Measurements from ENCODE around the gene KLHL21. TPM values are rescaled to one million over a fixed set of nuclear protein-coding genes. Genes with fewer than 3 reads are reported as not detected.

KLHL21 gene
- polyA plus RNA-seq, 1 donor from 2014 or later: 12.1 TPM

DNA sequence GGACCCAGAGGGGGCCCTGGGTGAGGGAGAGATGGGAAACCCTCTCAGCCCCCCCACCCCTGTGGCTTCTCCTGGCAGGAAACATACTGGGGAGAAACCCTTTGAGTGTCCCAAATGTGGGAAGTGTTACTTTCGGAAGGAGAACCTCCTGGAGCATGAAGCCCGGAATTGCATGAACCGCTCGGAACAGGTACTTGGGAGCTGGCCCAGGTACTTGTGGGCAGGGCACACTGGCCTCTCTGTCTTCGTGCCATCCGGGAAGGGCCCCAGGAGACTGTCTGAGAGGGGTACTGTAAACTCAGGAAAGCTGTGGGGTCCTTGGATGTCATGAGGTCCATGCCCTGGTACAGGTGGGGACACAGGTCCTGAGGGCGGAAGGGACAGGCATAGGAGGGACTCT lies 16.8 kb downstream of the KLHL21 start:
- peaks cover 6 to 23% (median 17%) of the 10 kb centered on the region in 3 donors for H3K4me1 Mint-ChIP-seq
- no peaks in the 10 kb centered on the region for H3K27me3 Mint-ChIP-seq
- H3K9me3 Mint-ChIP-seq: no peaks in the 10 kb centered on the region
- H3K27ac Mint-ChIP-seq: no peak overlapping the region
- no peak overlapping the region for H3K4me3 Mint-ChIP-seq
- no peaks in the 10 kb centered on the region for H3K36me3 Mint-ChIP-seq

DNA sequence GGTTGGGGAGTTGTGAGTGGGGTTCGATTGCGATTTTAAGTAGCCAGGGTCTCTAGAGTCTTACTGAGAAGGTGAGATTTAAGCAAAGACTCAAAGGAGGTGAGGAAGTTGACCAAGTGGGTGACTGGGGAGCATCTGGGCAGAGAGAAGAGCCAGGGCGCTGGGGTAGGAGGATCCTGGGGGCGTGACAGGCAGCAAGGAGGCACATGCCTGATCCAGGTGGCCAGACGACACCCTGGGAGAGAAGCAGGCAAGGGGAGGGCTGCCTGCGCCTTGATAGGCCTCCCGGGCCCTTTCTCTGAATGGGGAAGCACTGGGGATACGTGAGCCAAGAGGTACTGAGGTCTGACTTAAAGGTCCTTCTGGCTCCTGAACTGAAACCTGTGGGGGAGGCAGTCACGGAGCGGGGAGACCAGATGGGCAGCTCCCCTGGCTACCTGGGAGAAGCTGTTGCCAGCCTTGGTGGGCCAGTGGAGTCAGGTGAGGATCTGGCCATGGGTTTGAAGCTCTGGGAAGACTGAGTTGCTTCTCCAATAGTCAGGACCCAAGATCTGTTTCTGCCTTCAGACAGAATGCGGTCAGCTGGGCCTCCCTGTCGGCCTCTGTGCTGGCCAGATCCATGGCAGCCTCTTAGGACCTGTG lies 17.5 kb downstream of the KLHL21 start:
- no peak overlapping the region for H3K4me3 Mint-ChIP-seq
- H3K4me1 Mint-ChIP-seq: peaks cover 6 to 27% (median 18%) of the 10 kb centered on the region in 3 donors
- H3K27me3 Mint-ChIP-seq: no peaks in the 10 kb centered on the region
- peak overlapping the region in 1 of 3 donors; percentile 12 for H3K27ac Mint-ChIP-seq
- H3K9me3 Mint-ChIP-seq: no peaks in the 10 kb centered on the region
- H3K36me3 Mint-ChIP-seq: no peaks in the 10 kb centered on the region

DNA sequence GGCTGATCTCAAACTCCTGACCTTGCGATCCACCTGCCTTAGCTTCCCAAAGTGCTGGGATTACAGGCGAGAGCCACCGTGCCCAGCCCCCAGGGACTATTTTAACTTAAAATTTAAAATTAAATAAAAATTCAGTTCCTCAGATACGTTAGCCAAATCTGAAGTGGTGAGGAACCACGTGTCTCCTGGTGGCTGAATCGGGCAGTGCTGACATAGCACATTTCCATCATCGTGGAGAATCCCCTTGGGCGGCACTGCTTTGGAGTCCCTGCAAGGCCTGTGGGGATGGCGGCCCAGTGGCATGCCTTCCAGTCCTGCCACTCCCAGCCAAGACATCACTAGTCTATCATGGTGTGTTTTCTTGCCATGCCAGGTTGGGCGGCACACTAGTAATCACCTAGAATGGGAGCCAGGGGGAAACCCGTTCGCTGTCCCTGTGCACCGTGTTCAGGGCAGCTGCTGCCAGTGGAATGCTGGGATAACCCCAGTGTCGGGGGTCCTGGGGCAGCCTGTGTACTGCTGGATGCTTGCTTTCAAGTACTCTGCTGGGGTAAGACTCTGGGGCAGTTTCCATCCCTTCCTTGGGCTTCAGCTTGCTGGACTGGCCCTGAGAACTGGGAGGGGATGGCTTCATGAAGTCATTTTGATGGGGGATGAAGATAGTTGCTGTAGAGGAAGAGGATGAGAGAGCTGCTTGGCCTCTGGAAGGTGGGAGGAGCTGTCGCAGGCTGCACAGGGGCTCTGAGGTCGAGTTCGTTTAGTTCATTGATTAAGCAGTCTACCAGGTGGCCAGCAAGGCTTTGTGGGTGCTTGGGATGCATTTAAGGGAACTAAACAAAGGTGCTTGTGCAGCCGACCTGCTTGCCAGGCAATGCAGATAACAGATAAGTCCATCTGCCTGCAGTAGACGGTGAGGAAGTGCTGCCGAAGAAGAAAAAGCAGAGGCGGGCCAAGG lies 18.3 kb downstream of the KLHL21 start:
- Mint-ChIP-seq H3K4me1 (peaks cover 12 to 32% (median 22%) of the 10 kb centered on the region in 3 donors), H3K27me3 (no peaks in the 10 kb centered on the region), H3K4me3 (no peak overlapping the region), H3K36me3 (no peaks in the 10 kb centered on the region), H3K9me3 (no peaks in the 10 kb centered on the region), H3K27ac (peak overlapping the region in 1 of 3 donors; percentile 12)

DNA sequence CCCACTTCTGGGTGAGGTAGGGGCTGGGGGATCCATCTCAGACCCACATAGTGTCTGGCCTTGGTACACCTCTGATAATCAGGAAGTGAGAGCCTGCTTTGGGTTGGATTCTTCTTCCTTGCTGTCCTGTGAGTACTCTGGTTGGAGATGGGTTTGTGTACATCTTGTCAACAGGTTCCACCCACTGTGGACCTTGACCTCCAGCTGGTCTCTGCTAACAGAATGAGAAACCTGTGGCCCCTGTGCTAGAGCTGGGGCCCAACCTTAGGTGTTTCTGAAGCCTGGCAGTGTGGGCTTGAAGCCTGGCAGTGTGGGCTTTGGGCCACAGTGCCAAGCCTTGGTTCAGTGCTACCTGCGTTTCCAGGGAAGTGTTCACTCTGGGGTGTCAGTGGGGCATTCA lies 20.3 kb downstream of the KLHL21 start:
- Mint-ChIP-seq H3K4me3 (peak overlapping the region; percentile 53 to 89 (median 75)), H3K27me3 (no peaks in the 10 kb centered on the region), H3K27ac (peak overlapping the region in 2 of 3 donors; percentile 31 to 72), H3K9me3 (no peaks in the 10 kb centered on the region), H3K4me1 (peaks cover 12 to 32% (median 19%) of the 10 kb centered on the region in 3 donors), H3K36me3 (no peaks in the 10 kb centered on the region)

DNA sequence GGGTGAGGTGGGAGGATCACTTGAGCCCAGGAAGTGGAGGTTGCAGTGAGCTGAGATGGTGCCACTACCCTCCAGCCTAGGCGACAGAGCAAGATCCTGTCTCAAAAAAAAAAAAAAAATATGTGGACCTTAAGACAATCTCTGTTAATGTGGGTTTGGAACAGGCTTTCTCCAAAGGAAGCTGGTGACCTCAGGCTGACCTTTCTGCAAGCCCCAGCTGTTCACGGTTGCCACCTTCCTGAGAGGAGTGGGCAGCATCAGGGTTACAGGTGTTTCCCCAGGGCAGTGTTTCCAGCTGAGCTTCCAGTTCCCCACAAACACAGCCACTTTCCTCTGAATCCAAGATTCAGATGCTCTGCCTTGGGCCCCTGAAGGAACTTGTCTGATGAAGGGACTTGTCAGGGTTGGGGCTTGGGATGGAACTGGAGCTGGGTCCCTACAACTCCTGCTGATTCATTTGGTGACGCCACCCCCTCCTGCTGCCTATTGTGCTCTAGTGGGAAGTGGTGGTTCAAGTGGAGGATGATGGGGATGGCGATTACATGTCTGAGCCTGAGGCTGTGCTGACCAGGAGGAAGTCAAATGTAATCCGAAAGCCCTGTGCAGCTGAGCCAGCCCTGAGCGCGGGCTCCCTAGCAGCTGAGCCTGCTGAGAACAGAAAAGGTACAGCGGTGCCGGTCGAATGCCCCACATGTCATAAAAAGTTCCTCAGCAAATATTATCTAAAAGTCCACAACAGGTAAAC lies 20.9 kb downstream of the KLHL21 start:
- H3K27me3 Mint-ChIP-seq: no peaks in the 10 kb centered on the region
- H3K9me3 Mint-ChIP-seq: no peaks in the 10 kb centered on the region
- no peaks in the 10 kb centered on the region for H3K36me3 Mint-ChIP-seq
- H3K4me1 Mint-ChIP-seq: peaks cover 12 to 31% (median 17%) of the 10 kb centered on the region in 3 donors
- peak overlapping the region; percentile 47 to 86 (median 72) for H3K27ac Mint-ChIP-seq
- H3K4me3 Mint-ChIP-seq: peak overlapping the region; percentile 53 to 99 (median 87)

DNA sequence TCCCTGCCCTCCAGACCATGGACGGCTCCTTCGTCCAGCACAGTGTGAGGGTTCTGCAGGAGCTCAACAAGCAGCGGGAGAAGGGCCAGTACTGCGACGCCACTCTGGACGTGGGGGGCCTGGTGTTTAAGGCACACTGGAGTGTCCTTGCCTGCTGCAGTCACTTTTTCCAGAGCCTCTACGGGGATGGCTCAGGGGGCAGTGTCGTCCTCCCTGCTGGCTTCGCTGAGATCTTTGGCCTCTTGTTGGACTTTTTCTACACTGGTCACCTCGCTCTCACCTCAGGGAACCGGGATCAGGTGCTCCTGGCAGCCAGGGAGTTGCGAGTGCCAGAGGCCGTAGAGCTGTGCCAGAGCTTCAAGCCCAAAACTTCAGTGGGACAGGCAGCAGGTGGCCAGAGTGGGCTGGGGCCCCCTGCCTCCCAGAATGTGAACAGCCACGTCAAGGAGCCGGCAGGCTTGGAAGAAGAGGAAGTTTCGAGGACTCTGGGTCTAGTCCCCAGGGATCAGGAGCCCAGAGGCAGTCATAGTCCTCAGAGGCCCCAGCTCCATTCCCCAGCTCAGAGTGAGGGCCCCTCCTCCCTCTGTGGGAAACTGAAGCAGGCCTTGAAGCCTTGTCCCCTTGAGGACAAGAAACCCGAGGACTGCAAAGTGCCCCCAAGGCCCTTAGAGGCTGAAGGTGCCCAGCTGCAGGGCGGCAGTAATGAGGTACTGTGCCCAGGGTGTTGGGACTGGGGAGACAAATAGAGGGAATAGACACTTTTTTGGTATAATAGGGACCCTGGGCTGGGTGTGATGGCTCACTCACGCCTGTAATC lies 21.9 kb downstream of the KLHL21 start:
- peaks cover 12 to 31% (median 17%) of the 10 kb centered on the region in 3 donors for H3K4me1 Mint-ChIP-seq
- peak overlapping the region; percentile 89 to 99 (median 96) for H3K4me3 Mint-ChIP-seq

DNA sequence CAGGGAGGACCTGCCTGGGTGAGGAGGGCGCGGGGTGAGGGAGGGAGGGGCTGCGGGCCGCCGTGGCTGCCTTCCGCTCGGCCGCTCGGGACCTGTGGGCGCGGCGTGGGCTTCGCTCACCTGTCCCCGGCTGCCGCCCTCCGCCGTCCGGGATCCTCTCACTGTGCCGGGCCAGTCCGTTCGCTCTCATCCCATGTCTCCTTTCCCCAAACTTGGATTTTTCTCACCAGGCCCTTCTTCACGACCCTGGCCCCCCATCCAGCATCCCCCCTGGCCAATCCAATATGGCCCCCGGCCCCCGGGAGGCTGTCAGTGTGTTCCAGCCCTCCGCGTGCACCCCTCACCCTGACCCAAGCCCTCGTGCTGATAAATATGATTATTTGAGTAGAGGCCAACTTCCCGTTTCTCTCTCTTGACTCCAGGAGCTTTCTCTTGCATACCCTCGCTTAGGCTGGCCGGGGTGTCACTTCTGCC lies 22.5 kb downstream of the KLHL21 start:
- Mint-ChIP-seq H3K9me3 (no peaks in the 10 kb centered on the region), H3K27me3 (no peaks in the 10 kb centered on the region), H3K27ac (peak overlapping the region; percentile 88 to 99 (median 97)), H3K4me1 (peaks cover 12 to 31% (median 17%) of the 10 kb centered on the region in 3 donors), H3K36me3 (no peaks in the 10 kb centered on the region), H3K4me3 (peak overlapping the region; percentile 89 to 99 (median 96))

More for the DNA sequence above, 21.9 kb downstream of the KLHL21 start:
- peak overlapping the region; percentile 88 to 99 (median 97) for H3K27ac Mint-ChIP-seq
- H3K9me3 Mint-ChIP-seq: no peaks in the 10 kb centered on the region
- H3K36me3 Mint-ChIP-seq: no peaks in the 10 kb centered on the region
- H3K27me3 Mint-ChIP-seq: no peaks in the 10 kb centered on the region

DNA sequence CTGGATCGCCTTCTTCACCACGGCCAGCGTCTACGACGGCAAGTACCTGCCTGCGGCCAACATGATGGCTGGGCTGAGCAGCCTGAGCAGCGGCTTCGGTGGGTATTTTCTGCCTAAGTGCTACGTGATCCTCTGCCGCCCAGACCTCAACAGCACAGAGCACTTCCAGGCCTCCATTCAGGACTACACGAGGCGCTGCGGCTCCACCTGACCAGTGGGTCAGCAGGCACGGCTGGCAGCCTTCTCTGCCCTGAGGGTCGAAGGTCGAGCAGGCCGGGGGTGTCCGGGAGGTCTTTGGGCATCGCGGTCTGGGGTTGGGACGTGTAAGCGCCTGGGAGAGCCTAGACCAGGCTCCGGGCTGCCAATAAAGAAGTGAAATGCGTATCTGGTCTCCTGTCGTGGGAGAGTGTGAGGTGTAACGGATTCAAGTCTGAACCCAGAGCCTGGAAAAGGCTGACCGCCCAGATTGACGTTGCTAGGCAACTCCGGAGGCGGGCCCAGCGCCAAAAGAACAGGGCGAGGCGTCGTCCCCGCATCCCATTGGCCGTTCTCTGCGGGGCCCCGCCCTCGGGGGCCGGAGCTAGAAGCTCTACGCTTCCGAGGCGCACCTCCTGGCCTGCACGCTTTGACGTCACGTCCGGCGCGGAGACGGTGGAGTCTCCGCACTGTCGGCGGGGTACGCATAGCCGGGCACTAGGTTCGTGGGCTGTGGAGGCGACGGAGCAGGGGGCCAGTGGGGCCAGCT lies 23.1 kb downstream of the KLHL21 start, which contains the start of gene ZBTB48:
ZBTB48 (plus strand) TSS at position 621 of the 745 bp plus-strand sequence. CDS start 616 bp downstream, outside the sequence.
- H3K4me3 Mint-ChIP-seq: peak within 1 kb of the TSS; percentile 89 to 99 (median 96)
- H3K36me3 Mint-ChIP-seq: no peaks in the 10 kb centered on the region
- no peaks in the 10 kb centered on the region for H3K27me3 Mint-ChIP-seq
- peak within 1 kb of the TSS; percentile 88 to 99 (median 97) for H3K27ac Mint-ChIP-seq
- no peaks in the 10 kb centered on the region for H3K9me3 Mint-ChIP-seq
- H3K4me1 Mint-ChIP-seq: peaks cover 12 to 27% (median 14%) of the 10 kb centered on the region in 3 donors

DNA sequence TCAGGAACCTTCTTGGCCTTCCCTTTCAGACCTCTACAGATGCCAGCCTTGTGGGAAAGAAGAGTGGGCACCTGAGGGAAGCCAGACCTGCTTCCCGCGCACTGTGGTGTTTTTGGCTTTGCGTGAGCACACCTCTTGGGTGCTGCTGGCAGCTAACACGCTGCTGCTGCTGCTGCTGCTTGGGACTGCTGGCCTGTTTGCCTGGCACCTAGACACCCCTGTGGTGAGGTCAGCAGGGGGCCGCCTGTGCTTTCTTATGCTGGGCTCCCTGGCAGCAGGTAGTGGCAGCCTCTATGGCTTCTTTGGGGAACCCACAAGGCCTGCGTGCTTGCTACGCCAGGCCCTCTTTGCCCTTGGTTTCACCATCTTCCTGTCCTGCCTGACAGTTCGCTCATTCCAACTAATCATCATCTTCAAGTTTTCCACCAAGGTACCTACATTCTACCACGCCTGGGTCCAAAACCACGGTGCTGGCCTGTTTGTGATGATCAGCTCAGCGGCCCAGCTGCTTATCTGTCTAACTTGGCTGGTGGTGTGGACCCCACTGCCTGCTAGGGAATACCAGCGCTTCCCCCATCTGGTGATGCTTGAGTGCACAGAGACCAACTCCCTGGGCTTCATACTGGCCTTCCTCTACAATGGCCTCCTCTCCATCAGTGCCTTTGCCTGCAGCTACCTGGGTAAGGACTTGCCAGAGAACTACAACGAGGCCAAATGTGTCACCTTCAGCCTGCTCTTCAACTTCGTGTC lies 23.9 kb downstream of the KLHL21 start:
- peak overlapping the region in 3 of 4 donors; percentile 89 to 97 (median 96) for H3K4me3 Mint-ChIP-seq
- H3K36me3 Mint-ChIP-seq: no peaks in the 10 kb centered on the region
- peaks cover 12 to 26% (median 14%) of the 10 kb centered on the region in 3 donors for H3K4me1 Mint-ChIP-seq
- no peaks in the 10 kb centered on the region for H3K27me3 Mint-ChIP-seq
- H3K9me3 Mint-ChIP-seq: no peaks in the 10 kb centered on the region
- H3K27ac Mint-ChIP-seq: peak overlapping the region; percentile 88 to 99 (median 97)

DNA sequence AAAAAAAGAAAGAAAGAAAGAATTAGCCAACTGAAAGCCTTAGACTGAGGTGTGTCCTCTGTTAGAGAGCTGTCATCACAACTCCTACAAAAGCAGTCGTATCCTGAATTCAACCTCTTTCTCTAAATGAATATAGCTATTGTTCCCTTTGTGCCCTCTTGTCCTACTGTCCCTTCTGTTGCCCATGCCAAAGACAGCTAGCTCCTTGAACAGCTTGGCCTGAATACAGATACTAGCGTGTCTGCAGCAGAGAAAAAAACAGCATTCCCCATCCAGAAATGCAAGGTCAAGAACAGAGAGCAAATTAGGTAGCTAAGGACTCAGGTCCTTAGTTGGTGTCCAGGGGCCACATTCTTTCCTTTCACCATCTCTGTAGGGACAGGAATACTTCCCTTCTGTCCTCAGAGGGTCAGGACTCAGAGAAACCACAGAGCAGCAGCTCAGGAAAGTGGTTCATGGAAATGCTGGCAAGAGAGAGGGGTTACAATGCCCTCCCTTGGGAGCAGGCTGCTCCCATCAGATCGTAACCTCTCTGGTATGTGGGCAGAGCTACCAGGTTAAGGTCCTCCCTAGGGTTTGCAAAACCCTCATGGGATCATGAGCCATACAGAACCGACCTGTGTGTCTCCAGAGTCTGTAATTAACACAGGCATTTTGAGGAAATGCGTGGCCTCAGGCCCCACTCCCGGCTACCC lies 24.7 kb downstream of the KLHL21 start:
- H3K27ac Mint-ChIP-seq: peak overlapping the region in 2 of 3 donors; percentile 88 to 99
- H3K9me3 Mint-ChIP-seq: no peaks in the 10 kb centered on the region
- H3K4me3 Mint-ChIP-seq: peak overlapping the region in 1 of 4 donors; percentile 89
- H3K4me1 Mint-ChIP-seq: peaks cover 12 to 26% (median 14%) of the 10 kb centered on the region in 3 donors
- no peaks in the 10 kb centered on the region for H3K27me3 Mint-ChIP-seq
- H3K36me3 Mint-ChIP-seq: no peaks in the 10 kb centered on the region

DNA sequence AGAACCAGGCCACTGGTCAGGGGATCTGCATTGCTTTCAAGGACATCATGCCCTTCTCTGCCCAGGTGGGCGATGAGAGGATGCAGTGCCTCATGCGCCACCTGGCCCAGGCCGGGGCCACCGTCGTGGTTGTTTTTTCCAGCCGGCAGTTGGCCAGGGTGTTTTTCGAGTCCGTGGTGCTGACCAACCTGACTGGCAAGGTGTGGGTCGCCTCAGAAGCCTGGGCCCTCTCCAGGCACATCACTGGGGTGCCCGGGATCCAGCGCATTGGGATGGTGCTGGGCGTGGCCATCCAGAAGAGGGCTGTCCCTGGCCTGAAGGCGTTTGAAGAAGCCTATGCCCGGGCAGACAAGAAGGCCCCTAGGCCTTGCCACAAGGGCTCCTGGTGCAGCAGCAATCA lies 27.9 kb downstream of the KLHL21 start:
- Mint-ChIP-seq H3K36me3 (no peaks in the 10 kb centered on the region), H3K4me3 (no peak overlapping the region), H3K9me3 (no peaks in the 10 kb centered on the region), H3K4me1 (peaks cover 4 to 6% (median 6%) of the 10 kb centered on the region in 3 donors), H3K27me3 (peaks cover 3% of the 10 kb centered on the region), H3K27ac (no peak overlapping the region)

DNA sequence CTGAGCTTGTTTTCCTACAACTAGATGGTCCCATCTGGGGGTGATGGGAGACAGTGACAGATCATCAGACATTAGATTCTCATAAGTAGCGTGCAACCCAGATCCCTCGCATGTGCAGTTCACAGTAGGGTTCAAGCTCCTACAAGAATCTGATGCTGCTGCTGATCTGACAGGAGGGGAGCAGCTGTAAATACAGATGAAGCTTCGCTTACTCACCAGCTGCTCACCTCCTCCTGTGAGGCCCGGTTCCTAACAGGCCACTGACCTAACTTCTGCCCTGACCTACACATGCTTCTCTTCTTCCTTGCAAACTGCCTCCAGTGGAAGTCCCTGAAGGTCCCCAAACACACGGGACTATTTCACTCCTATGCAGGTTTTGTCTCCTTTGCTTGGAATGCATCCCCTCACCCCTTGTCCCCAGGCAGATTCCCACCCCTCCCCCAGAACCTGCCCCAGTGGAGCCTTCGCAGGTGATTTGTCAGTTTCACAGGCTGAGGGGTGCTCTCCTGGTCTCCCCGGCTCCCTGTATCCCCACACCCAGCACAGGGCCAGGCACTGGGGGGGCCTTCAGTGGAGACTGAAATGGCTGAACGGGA lies 28.5 kb downstream of the KLHL21 start:
- Mint-ChIP-seq H3K27me3 (peaks cover 5% of the 10 kb centered on the region), H3K4me1 (peaks cover 0 to 2% (median 0%) of the 10 kb centered on the region in 3 donors), H3K36me3 (no peaks in the 10 kb centered on the region), H3K9me3 (no peaks in the 10 kb centered on the region), H3K4me3 (no peak overlapping the region), H3K27ac (no peak overlapping the region)
